SK-MEL-5 (cell line): Measurements from ENCODE around the gene SRD5A1. TPM values are rescaled to one million over a fixed set of nuclear protein-coding genes. Genes with fewer than 3 reads are reported as not detected.

Experiments
- DNase-seq: peaks from one replicate; pipeline ENCODE4 v3.0.0-alpha.2; 2016; ENCODE audit warnings: low read depth, low spot score
- in situ Hi-C: cut with HindIII; loops from 2 replicates; pipeline ENCODE4 v1.10.0; 2016; ENCODE audit warnings: low sequenced_read_pairs, high pct_unique_total_duplicates, low pct_unique_long_range_greater_than_20kb
- polyA plus RNA-seq, 2 experiments: library from polyadenylated mRNA; depleted of rRNA; stranded (reverse); fragments of >200 nt; gene quantifications; 2 replicates each; pipeline ENCODE4 v1.2.3, GENCODE V29; 2015
- total RNA-seq: library from RNA; depleted of rRNA; stranded (reverse); fragments of >200 nt; shearing (Covaris generic); gene quantifications from 2 replicates; pipeline ENCODE4 v1.2.3, GENCODE V29; 2014; rRNA removed

Gene SRD5A1
- total RNA-seq = 31.7 and 36.9 TPM in 2 replicates
- polyA plus RNA-seq (2015; cell fraction: cytosol; rRNA removed) = 69.8 and 102 TPM in 2 replicates
- polyA plus RNA-seq (2015; cell fraction: nucleus; rRNA removed) = 19.5 and 25.0 TPM in 2 replicates

DNA sequence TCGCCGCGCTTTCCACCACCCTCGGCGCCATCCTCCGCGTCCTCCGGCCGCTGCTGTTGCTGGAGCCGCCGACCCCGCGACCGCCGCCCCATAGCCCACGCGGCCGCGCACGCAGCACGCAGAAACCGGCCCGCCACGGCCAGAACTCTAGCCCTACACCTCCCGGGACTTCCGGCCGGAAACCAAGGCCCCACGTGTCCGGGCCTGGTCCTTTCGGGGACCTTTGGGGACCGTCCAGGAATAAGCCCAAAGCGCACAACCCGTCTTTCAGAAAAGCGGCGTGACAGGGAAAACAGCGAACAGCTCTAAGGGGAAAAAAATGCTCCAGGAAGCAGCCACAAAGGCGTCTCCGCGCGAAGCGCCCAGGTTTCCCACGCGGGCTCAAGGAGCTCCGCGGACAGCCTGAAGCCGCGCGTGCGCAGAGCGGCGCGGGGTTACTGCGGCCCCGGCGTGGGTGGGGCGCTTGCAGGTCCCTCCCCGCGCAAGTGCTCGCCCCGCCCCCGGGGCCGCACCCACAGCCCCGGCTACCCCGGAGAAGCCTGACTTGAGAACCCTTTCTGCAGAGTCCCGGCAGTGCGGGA lies at the start of gene SRD5A1, which contains the start of gene NSUN2:
Gene SRD5A1 (plus strand): TSS at position 553 of the 581 bp plus-strand sequence. CDS start 137 bp downstream, outside the sequence.
Gene NSUN2 (minus strand): TSS at position 157 of the 581 bp plus-strand sequence. CDS start 65 bp downstream, at position 92.
- in situ Hi-C loops = no loop called here
- DNase-seq = peak; percentile 94

DNA sequence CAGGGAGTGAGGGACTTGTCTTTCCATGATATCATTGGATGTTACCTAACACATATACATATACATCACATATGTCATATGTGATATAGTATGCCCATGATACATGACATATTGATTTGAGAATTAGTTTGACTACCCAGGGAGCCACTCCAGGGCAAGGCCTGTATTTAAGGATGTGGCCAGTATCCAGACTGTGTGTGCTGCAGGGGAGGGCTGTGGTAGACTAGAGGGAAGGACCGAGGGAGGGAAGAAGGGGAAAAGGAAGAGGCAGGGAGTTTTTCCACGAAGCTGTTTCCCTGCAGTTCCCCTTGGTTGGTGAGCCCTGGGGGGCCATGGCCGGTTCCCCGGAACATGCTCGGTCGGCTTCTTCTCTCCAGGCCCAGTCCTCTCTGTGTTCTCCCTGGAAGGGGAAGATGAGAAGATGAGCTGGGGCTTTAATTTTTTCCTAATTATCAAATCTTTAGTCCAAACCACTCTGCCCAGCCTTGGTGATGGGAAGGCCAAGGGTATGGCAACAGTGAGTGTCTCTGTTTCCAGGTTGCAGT lies 49.1 kb upstream of the SRD5A1 start:
- DNase-seq = no peak
- in situ Hi-C loops = no loop called here

- in situ Hi-C loops = no loop called here
- DNase-seq = no peak
These were observed 48.5 kb upstream of the SRD5A1 start for GRCh38 chr5:6584727-6585126.

- in situ Hi-C loops = no loop called here
- no peak for DNase-seq
These were observed 48.1 kb upstream of the SRD5A1 start for GRCh38 chr5:6585168-6585567.

DNA sequence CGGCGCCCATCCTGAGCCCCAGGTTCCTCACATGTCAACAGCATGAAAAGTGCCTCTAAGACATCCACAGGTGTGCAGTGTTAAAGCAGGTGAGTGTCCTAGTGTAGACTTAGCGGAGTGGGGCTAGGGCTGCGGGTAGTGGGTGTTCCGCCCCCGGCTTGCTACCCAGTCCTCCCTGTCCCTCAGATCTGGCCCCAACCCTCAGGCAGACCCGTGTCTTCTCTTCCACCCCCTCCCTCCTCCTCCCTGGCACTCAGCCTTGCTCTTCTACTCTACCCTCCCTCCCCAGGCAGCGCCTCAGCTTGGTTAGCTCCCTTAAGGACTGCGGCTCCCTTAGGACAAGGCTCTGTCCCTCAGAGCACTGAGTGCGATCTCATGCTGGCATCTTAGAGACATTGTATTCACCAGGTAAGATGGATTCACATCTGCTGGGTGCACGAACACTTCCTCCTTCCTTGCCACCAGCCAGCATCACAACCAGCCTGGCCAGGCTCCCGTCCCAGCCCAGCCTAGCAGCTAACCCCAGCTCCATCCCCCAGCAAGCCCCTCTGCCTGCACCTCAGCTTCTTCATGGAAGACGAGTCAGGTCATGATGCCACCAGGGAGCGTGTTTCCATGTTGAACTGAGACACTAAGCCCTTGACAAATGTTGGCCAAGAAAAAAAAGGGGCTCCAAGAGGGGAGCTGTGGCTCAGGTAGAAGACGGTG lies 47.1 kb upstream of the SRD5A1 start:
- DNase-seq = no peak
- in situ Hi-C loops = no loop called here

DNA sequence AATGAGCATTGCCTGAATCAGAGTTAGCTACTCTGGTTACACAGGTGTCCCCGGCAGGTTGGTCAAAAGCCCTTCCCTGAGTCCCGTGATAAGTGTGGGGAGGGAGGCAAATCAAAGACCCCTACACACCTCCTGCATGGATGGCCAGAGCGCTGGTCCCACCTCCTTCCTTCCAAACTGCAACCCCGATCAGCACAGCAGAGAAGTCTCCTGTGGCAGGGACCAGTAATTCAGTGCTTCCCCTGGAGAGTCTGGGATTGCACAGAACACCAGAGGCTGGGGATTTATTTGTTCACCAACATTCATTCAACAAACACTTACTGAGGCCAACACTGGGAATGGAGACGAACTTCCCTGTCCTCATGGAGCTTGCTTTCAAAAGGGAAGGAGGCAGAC lies 46.6 kb upstream of the SRD5A1 start:
- no peak for DNase-seq
- in situ Hi-C loops = no loop called here

- peak; percentile 19 for DNase-seq
- in situ Hi-C loops = no loop called here
These were observed 46.1 kb upstream of the SRD5A1 start for GRCh38 chr5:6587171-6587570.

GRCh38 chr5:6590581-6590980 lies 42.7 kb upstream of the SRD5A1 start:
- no peak for DNase-seq
- in situ Hi-C loops = no loop called here

GRCh38 chr5:6591671-6592288 lies 41.5 kb upstream of the SRD5A1 start:
- no peak for DNase-seq
- in situ Hi-C loops = no loop called here

DNA sequence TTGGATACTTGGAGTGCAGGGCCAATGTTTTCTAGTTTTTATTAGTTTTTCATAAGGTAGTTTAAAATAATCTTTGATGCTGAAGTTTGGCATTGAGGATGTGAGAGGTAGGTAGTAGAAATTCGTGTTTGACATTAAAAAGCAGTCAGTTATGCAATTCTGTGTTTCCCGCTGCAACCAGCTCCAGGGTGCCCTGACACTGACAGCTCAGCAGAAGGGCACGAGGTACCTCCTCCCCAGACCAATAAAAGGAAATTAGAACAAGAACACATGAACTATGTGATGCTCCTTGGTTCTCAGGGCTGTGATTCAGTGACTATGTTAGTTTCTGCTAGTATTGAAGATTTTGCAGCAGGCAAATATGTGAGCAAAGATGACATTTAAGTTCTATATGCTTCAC lies 40.6 kb upstream of the SRD5A1 start:
- in situ Hi-C loops = no loop called here
- no peak for DNase-seq

- in situ Hi-C loops = no loop called here
- DNase-seq = no peak
These were observed 39.9 kb upstream of the SRD5A1 start for GRCh38 chr5:6593148-6594016.

DNA sequence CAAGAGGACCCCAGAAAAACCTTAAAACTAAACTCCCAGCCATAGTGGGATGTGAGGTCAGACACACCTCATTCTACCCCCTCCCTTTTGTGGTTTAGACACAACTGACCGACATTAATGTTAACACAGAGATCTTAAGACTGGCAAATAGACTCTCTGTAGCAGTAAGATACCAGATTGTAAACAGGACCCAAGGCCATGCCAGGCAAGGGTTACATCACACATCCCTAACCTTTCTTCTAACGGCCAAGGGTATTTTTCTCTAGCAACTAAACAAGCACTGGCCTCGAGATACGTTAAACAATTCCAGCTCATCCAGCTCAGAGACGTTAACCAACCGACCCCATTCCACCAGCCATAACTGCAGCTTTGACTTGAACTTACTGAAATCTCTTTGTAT lies 39.2 kb upstream of the SRD5A1 start:
- in situ Hi-C loops = no loop called here
- no peak for DNase-seq

DNA sequence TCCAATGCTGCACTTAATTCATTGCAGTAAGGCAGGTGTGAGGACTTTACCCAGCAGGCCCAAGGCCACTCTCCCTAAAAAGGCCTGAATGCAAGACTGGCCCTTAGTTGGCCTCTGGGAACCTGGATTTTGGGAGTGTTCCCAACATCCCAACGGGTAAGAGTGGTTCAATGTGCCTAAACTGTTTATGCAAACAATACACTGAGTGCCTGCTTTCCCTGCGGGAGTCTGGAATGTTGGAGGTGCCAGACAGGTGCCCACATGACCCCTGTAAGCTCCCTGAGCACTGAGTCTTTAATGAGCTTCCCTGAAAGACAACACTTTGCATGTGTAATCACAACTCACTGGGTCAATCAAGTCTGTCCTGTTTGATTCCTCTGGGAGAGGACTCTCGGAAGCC lies 37.8 kb upstream of the SRD5A1 start:
- in situ Hi-C loops = no loop called here
- DNase-seq = no peak

GRCh38 chr5:6596388-6596787 lies 36.9 kb upstream of the SRD5A1 start:
- no peak for DNase-seq
- in situ Hi-C loops = no loop called here

GRCh38 chr5:6597557-6597956 lies 35.7 kb upstream of the SRD5A1 start:
- DNase-seq = no peak
- in situ Hi-C loops = no loop called here

DNA sequence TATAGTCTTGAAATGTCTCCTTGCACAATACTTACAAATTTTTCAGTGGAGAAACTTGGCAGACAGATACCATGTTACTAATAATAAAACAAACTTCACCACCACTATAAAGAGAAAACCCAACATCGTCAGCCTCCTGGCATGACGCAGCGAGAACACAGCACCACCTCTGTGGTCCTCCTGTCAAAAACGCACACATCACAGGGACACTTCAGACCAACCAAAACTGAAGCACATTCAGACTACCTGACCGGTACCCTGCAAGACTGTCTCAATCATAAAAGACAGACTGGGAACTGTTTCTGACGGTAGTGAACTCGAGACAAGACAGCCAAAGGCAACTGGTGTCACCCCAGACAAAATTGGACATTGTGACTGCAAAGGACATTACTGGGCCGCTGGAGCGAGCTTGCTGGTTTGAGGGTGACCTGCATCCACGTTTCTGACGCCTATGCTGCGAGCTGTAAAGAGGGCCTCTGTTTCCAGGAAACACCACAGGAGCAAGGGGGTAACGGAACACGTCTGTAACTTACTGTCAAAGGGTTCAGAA lies 34.8 kb upstream of the SRD5A1 start:
- in situ Hi-C loops = no loop called here

DNA sequence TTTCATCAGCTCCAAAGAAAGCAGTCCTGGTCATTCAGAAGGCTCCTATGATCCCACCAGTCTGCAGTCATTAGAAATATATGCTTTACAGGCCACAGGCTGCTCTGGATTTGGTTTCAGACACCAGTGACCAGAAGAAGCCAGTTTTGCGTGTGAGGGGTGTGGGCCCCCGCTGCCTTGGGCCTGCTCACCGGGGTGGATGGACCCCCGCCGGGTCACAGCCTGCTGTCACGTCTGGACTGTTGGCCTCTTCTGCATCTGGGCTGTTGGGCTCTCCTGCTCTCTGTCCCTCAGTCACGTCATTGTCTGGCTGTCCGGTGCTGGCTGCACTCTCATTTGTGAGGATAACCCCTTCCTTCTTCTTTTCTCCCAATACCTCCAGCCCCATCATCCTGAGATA lies 33.5 kb upstream of the SRD5A1 start:
- DNase-seq = no peak
- in situ Hi-C loops = no loop called here

More for the DNA sequence above, 34.8 kb upstream of the SRD5A1 start:
- no peak for DNase-seq
